Body of pancreas (tissue), 4 donors: ENCODE measurements around the gene CNKSR2. TPM values are rescaled to one million over a fixed set of nuclear protein-coding genes. Genes with fewer than 3 reads are reported as not detected.

Experiments used
- ATAC-seq: fragments of 150-250 bp; one replicate; pipeline ENCODE4 v1.9.1; 2016
- DNase-seq, 4 donors: peaks; one replicate each; pipeline ENCODE4 v3.0.0-alpha.2; 2019
- H3K27ac ChIP-seq, 4 donors: fragments of 200-600 bp; sonication (generic); 1 replicate in 3 of 4; 2 replicates in 1 of 4; pipeline versions ENCODE4 v1.5.1 to v1.6.1; 2016 to 2019; ENCODE audit warnings: mild to moderate bottlenecking in 1 of 4, mixed read lengths in 1 of 4, moderate library complexity in 1 of 4
- H3K27me3 ChIP-seq, 2 donors: fragments of 200-600 bp; sonication (generic); one replicate each; pipeline ENCODE4 v1.6.0; 2016; ENCODE audit warnings: mild to moderate bottlenecking in 1 of 2
- H3K36me3 ChIP-seq, 2 donors: fragments of 200-600 bp; sonication (generic); replicated peaks in 1 of 2; 2 replicates each; pipeline ENCODE4 v1.5.1; 2016; ENCODE audit warnings: low read depth in 2 of 2; ENCODE audit not compliant: insufficient read depth in 1 of 2
- H3K4me1 ChIP-seq: fragments of 200-600 bp; sonication (generic); one replicate; pipeline ENCODE4 v1.6.0; 2016
- H3K4me3 ChIP-seq, 2 donors: fragments of 200-600 bp; sonication (generic); 1 replicate in 1 of 2; 2 replicates in 1 of 2; pipeline ENCODE4 v1.5.1; 2016 to 2019
- H3K9me3 ChIP-seq, 3 donors: fragments of 200-600 bp; sonication (generic); 1 replicate in 2 of 3; 2 replicates in 1 of 3; pipeline ENCODE4 v1.5.1; 2016
- CTCF ChIP-seq, 7 experiments: fragments of 450-650 bp in 4 of 7; fragments of 200-600 bp in 3 of 7; sonication (generic) in 3 of 7; IDR thresholded peaks; one replicate each; pipeline ENCODE4 v1.5.1; 2016 to 2019; ENCODE audit warnings: antibody characterized with exemption in 7 of 7
- POLR2A ChIP-seq, 3 donors: fragments of 450-650 bp; IDR thresholded peaks; one replicate each; pipeline ENCODE4 v1.6.1; 2016; ENCODE audit warnings: antibody characterized with exemption in 3 of 3, mild to moderate bottlenecking in 2 of 3
- WGBS, 2 donors: methylation state at CpG; one replicate each; pipeline ENCODE4 v1.1.5; 2017; 5-methylcytosine and 5-hydroxymethylcytosine counted together
- intact Hi-C: fragments of 100-400 bp; cut with DNase I; formaldehyde crosslinking; loops from one replicate; pipeline ENCODE4 v1.15.1; 2023
- total RNA-seq, 2 donors: library from RNA; depleted of rRNA; stranded (reverse); fragments of >200 nt; gene quantifications; one replicate each; pipeline ENCODE4 v1.1.0, GENCODE V29; 2016

Gene CNKSR2
- total RNA-seq, 2 donors from 2014 or later: 9.9 to 60.0 TPM

- no peaks in the 10 kb centered on the region for H3K9me3 ChIP-seq
- TF ChIP-seq CTCF (IDR thresholded peaks at IDR 0.05) (no peak), POLR2A (IDR thresholded peaks at IDR 0.05) (no peak)
- DNase-seq (no peak), ATAC-seq (no peak)
- no peaks in the 10 kb centered on the region for H3K27me3 ChIP-seq
- intact Hi-C loops: no loop called here
- H3K4me3 ChIP-seq: no peak overlapping the region
- no peak overlapping the region for H3K27ac ChIP-seq
- no peaks in the 10 kb centered on the region for H3K36me3 ChIP-seq
- no peaks in the 10 kb centered on the region for H3K4me1 ChIP-seq
Observed at GRCh38 chrX:21645431-21645830, 271.2 kb downstream of the CNKSR2 start.

GRCh38 chrX:21645886-21646285 is 271.7 kb downstream of the CNKSR2 start:
- no peak for ATAC-seq
- intact Hi-C loops: no loop called here

GRCh38 chrX:21655901-21656586 is 281.8 kb downstream of the CNKSR2 start:
- no peak overlapping the region for H3K4me3 ChIP-seq
- no peak for DNase-seq
- ATAC-seq: no peak
- no peak for TF ChIP-seq POLR2A (IDR thresholded peaks at IDR 0.05)
- TF ChIP-seq CTCF (IDR thresholded peaks at IDR 0.05): no peak
- whole genome bisulfite sequencing, 2 donors: 14 to 39% methylated on average over 5 to 51 of the region's 76 CpGs
- peaks cover 3% of the 10 kb centered on the region for H3K4me1 ChIP-seq
- H3K36me3 ChIP-seq: no peaks in the 10 kb centered on the region
- H3K27ac ChIP-seq: no peak overlapping the region
- intact Hi-C loops: no loop called here
- H3K27me3 ChIP-seq: no peaks in the 10 kb centered on the region
- H3K9me3 ChIP-seq: no peaks in the 10 kb centered on the region

More at GRCh38 chrX:21645886-21646285, 271.7 kb downstream of the CNKSR2 start:
- WGBS, 2 donors: 74 to 79% methylated on average over 3 of the region's 3 CpGs
- TF ChIP-seq POLR2A (IDR thresholded peaks at IDR 0.05): no peak
- no peak for TF ChIP-seq CTCF (IDR thresholded peaks at IDR 0.05)
- DNase-seq: no peak
- Histone ChIP-seq H3K27ac (no peak overlapping the region), H3K36me3 (no peaks in the 10 kb centered on the region), H3K27me3 (no peaks in the 10 kb centered on the region), H3K4me3 (no peak overlapping the region), H3K4me1 (no peaks in the 10 kb centered on the region), H3K9me3 (no peaks in the 10 kb centered on the region)

- DNase-seq: no peak
Observed at GRCh38 chrX:21656587-21657317, 282.5 kb downstream of the CNKSR2 start.

More at GRCh38 chrX:21656587-21657317, 282.5 kb downstream of the CNKSR2 start:
- TF ChIP-seq CTCF (IDR thresholded peaks at IDR 0.05): no peak
- TF ChIP-seq POLR2A (IDR thresholded peaks at IDR 0.05): no peak
- H3K27me3 ChIP-seq: no peaks in the 10 kb centered on the region
- peaks cover 3% of the 10 kb centered on the region for H3K4me1 ChIP-seq
- intact Hi-C loops: no loop called here
- 52 to 71% methylated on average over 18 to 24 of the region's 61 CpGs for WGBS, 2 donors
- H3K27ac ChIP-seq: no peak overlapping the region
- H3K4me3 ChIP-seq: no peak overlapping the region
- ATAC-seq: no peak
- H3K9me3 ChIP-seq: no peaks in the 10 kb centered on the region
- no peaks in the 10 kb centered on the region for H3K36me3 ChIP-seq
